Adipose tissue (tissue), 3 donors: ENCODE data around the gene TSBP1. TPM values are rescaled to one million over a fixed set of nuclear protein-coding genes. Genes with fewer than 3 reads are reported as not detected.

Experiments
- H3K27ac ChIP-seq: one replicate; pipeline ENCODE4 v1.5.1; 2013; ENCODE audit warnings: low read depth, low read length
- WGBS, 3 donors: extraction: QIAGEN DNeasy Blood & Tissue Kit; methylation state at CpG; one replicate each; pipeline ENCODE4 v1.1.7; 2013; 5-methylcytosine and 5-hydroxymethylcytosine counted together
- polyA plus RNA-seq, 3 donors: library from polyadenylated mRNA; stranded (reverse); fragments of 200-250 nt; gene quantifications; one replicate each; pipeline ENCODE4 v1.2.3, GENCODE V29; 2013
- donor health status: healthy with polysubstance abuse.
- donor health status: Bipolar disorder and iron deficiency.
- donor health status: healthy.

The TSBP1 gene
- polyA plus RNA-seq, 3 donors = not detected

DNA sequence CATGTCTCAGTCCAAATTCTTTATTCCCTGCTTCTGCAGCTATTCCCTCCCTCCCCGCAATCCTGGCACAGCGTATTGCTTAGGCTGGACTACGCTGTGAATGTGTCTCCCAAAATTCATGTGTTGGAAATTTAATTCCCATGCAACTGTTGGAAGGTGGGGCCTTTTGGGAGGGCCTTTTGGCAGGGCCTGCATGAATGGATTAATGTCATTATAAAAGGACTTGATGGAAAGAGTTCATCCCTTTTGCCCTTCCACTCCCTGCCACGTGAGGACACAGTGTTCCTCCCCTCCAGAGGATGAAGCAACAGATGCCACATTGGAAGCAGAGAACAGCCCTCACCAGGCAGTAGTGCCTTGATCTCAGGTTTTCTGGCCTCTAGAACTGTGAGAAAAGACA lies 127.4 kb downstream of the TSBP1 start:
- WGBS, 3 donors = 65 to 82% (median 69%) methylated on average over 4 of the region's 4 CpGs

More for the DNA sequence above, 127.4 kb downstream of the TSBP1 start:
- no peak overlapping the region for H3K27ac ChIP-seq

Other genes starting within 250 kb of the TSBP1 start
- gene ATF6B, start 243.7 kb downstream of the TSBP1 start, polyA plus RNA-seq = 10 to 100 TPM; 36.8 to 53.4 (median 38.2) TPM
- gene FKBPL, start 241.6 kb downstream of the TSBP1 start, polyA plus RNA-seq = 1 to 10 TPM; 3.3 to 5.0 (median 4.3) TPM
- gene PRRT1, start 220.0 kb downstream of the TSBP1 start, polyA plus RNA-seq = 1 to 10 TPM in 2 of 3 donors, under 1 TPM in 1; 0.70 to 5.6 (median 1.4) TPM
- 10 to 100 TPM in 2 of 3 donors, 1 to 10 TPM in 1; 6.3 to 18.5 (median 13.2) TPM for gene PPT2, start 217.8 kb downstream of the TSBP1 start, polyA plus RNA-seq
- 10 to 100 TPM in 2 of 3 donors, 1 to 10 TPM in 1; 5.3 to 49.7 (median 12.4) TPM for gene EGFL8, start 207.3 kb downstream of the TSBP1 start, polyA plus RNA-seq
- 10 to 100 TPM; 19.9 to 56.3 (median 43.1) TPM for gene AGPAT1, start 195.8 kb downstream of the TSBP1 start, polyA plus RNA-seq
- gene RNF5, start 193.5 kb downstream of the TSBP1 start, polyA plus RNA-seq = 10 to 100 TPM; 37.7 to 82.3 (median 49.6) TPM
- gene AGER, start 187.7 kb downstream of the TSBP1 start, polyA plus RNA-seq = 1 to 10 TPM; 2.6 to 3.3 (median 3.1) TPM
- 10 to 100 TPM; 19.0 to 60.2 (median 33.5) TPM for gene PBX2, start 181.7 kb downstream of the TSBP1 start, polyA plus RNA-seq
- 10 to 100 TPM in 2 of 3 donors, 1 to 10 TPM in 1; 3.9 to 71.0 (median 27.7) TPM for gene GPSM3, start 179.3 kb downstream of the TSBP1 start, polyA plus RNA-seq
- 100 to 1,000 TPM in 1 of 3 donors, 10 to 100 TPM in 2; 11.7 to 171 (median 44.5) TPM for gene NOTCH4, start 147.8 kb downstream of the TSBP1 start, polyA plus RNA-seq
- not detected for gene BTNL2, start 35.3 kb upstream of the TSBP1 start, polyA plus RNA-seq
- 100 to 1,000 TPM in 1 of 3 donors, 10 to 100 TPM in 2; 53.2 to 220 (median 67.1) TPM for gene HLA-DRA, start 68.0 kb upstream of the TSBP1 start, polyA plus RNA-seq
- gene HLA-DRB5, start 158.4 kb upstream of the TSBP1 start, polyA plus RNA-seq = 1 to 10 TPM in 2 of 3 donors, under 1 TPM in 1; 0.67 to 1.4 (median 1.0) TPM
- 10 to 100 TPM; 26.0 to 93.5 (median 30.5) TPM for gene HLA-DRB1, start 217.9 kb upstream of the TSBP1 start, polyA plus RNA-seq